ENCODE data around the gene MSX1. TPM values are rescaled to one million over a fixed set of nuclear protein-coding genes. Genes with fewer than 3 reads are reported as not detected.

MSX1 gene
- total RNA-seq, 1 experiment from 2014 or later = not detected

GRCh38 chr4:4869731-4870571 lies 10.5 kb downstream of the MSX1 start:
- no CpG with 5 or more reads among the region's 40 CpGs for WGBS (ENCODE audit: extremely low coverage, insufficient read length, low lambda C conversion rate)
- Histone ChIP-seq H3K27ac (ENCODE audit: insufficient read length, low read depth, low read length) (no peak overlapping the region), H3K79me1 (ENCODE audit: insufficient read depth, low read depth, low read length, poor library complexity, severe bottlenecking) (no peaks in the 10 kb centered on the region), H3K27me3 (ENCODE audit: insufficient read depth, low read length) (peaks cover 99% of the 10 kb centered on the region), H4K20me1 (ENCODE audit: control insufficient read depth, insufficient read depth, insufficient read length) (peaks cover 6% of the 10 kb centered on the region), H4K91ac (ENCODE audit: insufficient read length, low read depth, low read length) (no peak overlapping the region), H4K8ac (replicated peaks; ENCODE audit: insufficient read length, low read depth, low read length) (no peak overlapping the region), H3K18ac (ENCODE audit: insufficient read length, low read depth, low read length) (no peak overlapping the region), H3K14ac (ENCODE audit: insufficient read depth, low read length) (no peak overlapping the region), H3K4me2 (ENCODE audit: insufficient read depth, insufficient read length, low read length) (peak overlapping the region; percentile 6), H3K23me2 (ENCODE audit: insufficient read length, low read depth, low read length, poor library complexity, severe bottlenecking) (no peaks in the 10 kb centered on the region), H3K56ac (ENCODE audit: insufficient read length, low read depth, low read length) (no peak overlapping the region), H2BK5ac (ENCODE audit: insufficient read length, low read length) (no peak overlapping the region), H3K9me3 (ENCODE audit: control insufficient read depth, low read depth, low read length) (no peaks in the 10 kb centered on the region), H2BK12ac (ENCODE audit: insufficient read length, low read depth, low read length) (no peak overlapping the region), H2BK20ac (ENCODE audit: low read depth, low read length, poor library complexity, severe bottlenecking) (no peak overlapping the region), H3K79me2 (ENCODE audit: insufficient read depth, low read length) (no peaks in the 10 kb centered on the region), H3T11ph (ENCODE audit: low read length) (no peak overlapping the region), H3K23ac (ENCODE audit: insufficient read length, low read depth, low read length) (no peak overlapping the region), H3K4ac (ENCODE audit: low read depth, low read length) (no peak overlapping the region), H4K5ac (ENCODE audit: insufficient read length, low read depth, low read length) (no peak overlapping the region), H2BK120ac (ENCODE audit: low read depth, low read length, poor library complexity, severe bottlenecking) (no peak overlapping the region), H2AFZ (ENCODE audit: low read length) (no peak overlapping the region), H2BK15ac (ENCODE audit: low read depth, low read length) (no peak overlapping the region), H3K9ac (ENCODE audit: extremely low read depth, insufficient read length, low read length) (no peak overlapping the region), H2AK5ac (ENCODE audit: insufficient read length, low read length) (no peak overlapping the region), H3K4me1 (ENCODE audit: insufficient read depth, low read length) (no peaks in the 10 kb centered on the region)
- DNase-seq = peak; percentile 73
- no peak overlapping the region; a peak in 1 of 7 replicates for H3K27ac Mint-ChIP-seq
- TF ChIP-seq, protein P1, sequence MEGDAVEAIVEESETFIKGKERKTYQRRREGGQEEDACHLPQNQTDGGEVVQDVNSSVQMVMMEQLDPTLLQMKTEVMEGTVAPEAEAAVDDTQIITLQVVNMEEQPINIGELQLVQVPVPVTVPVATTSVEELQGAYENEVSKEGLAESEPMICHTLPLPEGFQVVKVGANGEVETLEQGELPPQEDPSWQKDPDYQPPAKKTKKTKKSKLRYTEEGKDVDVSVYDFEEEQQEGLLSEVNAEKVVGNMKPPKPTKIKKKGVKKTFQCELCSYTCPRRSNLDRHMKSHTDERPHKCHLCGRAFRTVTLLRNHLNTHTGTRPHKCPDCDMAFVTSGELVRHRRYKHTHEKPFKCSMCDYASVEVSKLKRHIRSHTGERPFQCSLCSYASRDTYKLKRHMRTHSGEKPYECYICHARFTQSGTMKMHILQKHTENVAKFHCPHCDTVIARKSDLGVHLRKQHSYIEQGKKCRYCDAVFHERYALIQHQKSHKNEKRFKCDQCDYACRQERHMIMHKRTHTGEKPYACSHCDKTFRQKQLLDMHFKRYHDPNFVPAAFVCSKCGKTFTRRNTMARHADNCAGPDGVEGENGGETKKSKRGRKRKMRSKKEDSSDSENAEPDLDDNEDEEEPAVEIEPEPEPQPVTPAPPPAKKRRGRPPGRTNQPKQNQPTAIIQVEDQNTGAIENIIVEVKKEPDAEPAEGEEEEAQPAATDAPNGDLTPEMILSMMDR (conservative IDR thresholded peaks at IDR 0.05) = no peak
- H3K4me1 Mint-ChIP-seq = peaks cover 16 to 48% of the 10 kb centered on the region in 2 experiments
- H3K9me3 Mint-ChIP-seq = peaks cover 2 to 7% of the 10 kb centered on the region in 2 experiments; a peak in 3 of 5 replicates
- H3K27me3 Mint-ChIP-seq (ENCODE audit: low read depth) = no peaks in the 10 kb centered on the region; the same call in 1 of the 2 replicates
- H3K4me3 Mint-ChIP-seq = peak overlapping the region in 1 of 2 experiments; percentile 60; a peak in 4 of 5 replicates
- peaks cover 0 to 2% (median 0%) of the 10 kb centered on the region in 3 experiments; a peak in 2 of 7 replicates for H3K36me3 Mint-ChIP-seq (ENCODE audit: insufficient read depth in 1 of 3, low read depth in 3 of 3)

All from H9 (cell line).